H1 (cell line): Measurements from ENCODE around the gene PLEKHG3. TPM values are rescaled to one million over a fixed set of nuclear protein-coding genes. Genes with fewer than 3 reads are reported as not detected.

Experiments used
- CTCF ChIA-PET: fragments of 300-600 bp; sonication (Branson Sonifier 250); formaldehyde crosslinking; loops from one replicate; lab custom pipeline; 2021; ENCODE audit not compliant: partially characterized antibody; lab: Charles Lee
- POLR2A ChIA-PET: fragments of 300-600 bp; sonication (Branson Sonifier 250); formaldehyde crosslinking; loops from one replicate; lab custom pipeline; 2021; ENCODE audit warnings: inconsistent platforms; ENCODE audit not compliant: partially characterized antibody; lab: Charles Lee
- DNase-seq, 2 experiments: peaks; one replicate each; pipeline versions ENCODE4 v3.0.0 to v3.0.0-alpha.2; 2010 to 2022; ENCODE audit warnings: low spot score in 2 of 2, low read depth in 1 of 2, mixed read lengths in 1 of 2
- FAIRE-seq: peaks from 2 replicates; lab custom pipeline; 2011; peaks lifted over from hg19 to GRCh38; lab: Jason Lieb, UNC
- H2AFZ ChIP-seq: 2 replicates; pipeline ENCODE4 v1.8.1; 2012; ENCODE audit warnings: low read length, inconsistent platforms
- H2AK5ac ChIP-seq: 2 replicates; pipeline ENCODE4 v1.6.1; 2013; ENCODE audit warnings: low read depth, low read length
- H2BK120ac ChIP-seq: replicated peaks from 2 replicates; pipeline ENCODE3; 2013; ENCODE audit warnings: low read depth, low read length, inconsistent platforms
- H2BK12ac ChIP-seq: 2 replicates; pipeline ENCODE4 v1.6.1; 2013; ENCODE audit warnings: low read depth, low read length
- H2BK15ac ChIP-seq: 2 replicates; pipeline ENCODE4 v1.6.1; 2013; ENCODE audit warnings: low read length
- H2BK20ac ChIP-seq: 2 replicates; pipeline ENCODE4 v1.6.1; 2013; ENCODE audit warnings: low read length
- H2BK5ac ChIP-seq: 2 replicates; pipeline ENCODE4 v1.6.1; 2013; ENCODE audit warnings: low read depth, low read length
- H3K14ac ChIP-seq: 2 replicates; pipeline ENCODE4 v1.6.1; 2013; ENCODE audit warnings: inconsistent platforms; ENCODE audit not compliant: insufficient read length
- H3K18ac ChIP-seq: 2 replicates; pipeline ENCODE4 v1.6.1; 2013; ENCODE audit warnings: low read length; ENCODE audit errors: extremely low read depth
- H3K23ac ChIP-seq: 2 replicates; pipeline ENCODE4 v1.6.1; 2013; ENCODE audit warnings: inconsistent platforms; ENCODE audit not compliant: insufficient read length
- H3K23me2 ChIP-seq: 2 replicates; pipeline ENCODE4 v1.6.1; 2013; ENCODE audit warnings: low read depth, low read length
- H3K27ac ChIP-seq: 2 replicates; pipeline ENCODE4 v1.6.1; 2011; ENCODE audit warnings: low read depth, low read length, inconsistent platforms
- H3K27me3 ChIP-seq, 4 experiments: replicated peaks in 1 of 4; 1 replicate in 1 of 4; 2 replicates in 3 of 4; pipeline versions ENCODE4 v1.6.1 to v1.8.1; 2011 to 2013; ENCODE audit warnings: low read length in 3 of 4, mild to moderate bottlenecking in 3 of 4, inconsistent platforms in 2 of 4, mixed read lengths in 2 of 4, moderate library complexity in 1 of 4; ENCODE audit not compliant: control insufficient read depth in 3 of 4, insufficient read depth in 3 of 4; ENCODE audit errors: extremely low read depth in 1 of 4
- H3K36me3 ChIP-seq, 4 experiments: 2 replicates each; pipeline versions ENCODE4 v1.6.1 to v1.8.1; 2011 to 2013; ENCODE audit warnings: mild to moderate bottlenecking in 4 of 4, low read length in 3 of 4, moderate library complexity in 2 of 4, control low read depth in 1 of 4, inconsistent platforms in 1 of 4; ENCODE audit not compliant: insufficient read depth in 4 of 4, control insufficient read depth in 2 of 4
- H3K4ac ChIP-seq: replicated peaks from 2 replicates; pipeline ENCODE3; 2013; ENCODE audit warnings: low read length, low read depth, mixed read lengths, inconsistent platforms; ENCODE audit not compliant: insufficient read length
- H3K4me1 ChIP-seq, 4 experiments: replicated peaks in 1 of 4; 1 replicate in 1 of 4; 2 replicates in 3 of 4; pipeline versions ENCODE4 v1.6.1 to v1.8.1; 2011 to 2013; ENCODE audit warnings: low read length in 3 of 4, inconsistent platforms in 2 of 4, mixed read lengths in 1 of 4; ENCODE audit not compliant: insufficient read depth in 4 of 4, control insufficient read depth in 3 of 4
- H3K4me2 ChIP-seq, 2 experiments: 2 replicates each; pipeline versions ENCODE4 v1.6.1 to v1.8.1; 2011 to 2013; ENCODE audit warnings: low read depth in 2 of 2, low read length in 2 of 2, control low read depth in 1 of 2, inconsistent platforms in 1 of 2, mild to moderate bottlenecking in 1 of 2; ENCODE audit not compliant: insufficient read depth in 1 of 2
- H3K4me3 ChIP-seq, 4 experiments: fragments of 200-600, 300-600 bp in 1 of 4; sonication (generic), shearing (Covaris generic), sonication (Bioruptor Twin) in 1 of 4; 2 replicates each; pipeline versions ENCODE4 v1.5.1 to v1.8.1; 2011 to 2016; ENCODE audit warnings: low read length in 4 of 4, low read depth in 3 of 4, control low read depth in 2 of 4, inconsistent platforms in 2 of 4, mild to moderate bottlenecking in 2 of 4, mixed read lengths in 1 of 4, moderate library complexity in 1 of 4; ENCODE audit not compliant: insufficient read depth in 2 of 4; ENCODE audit errors: extremely low read depth in 1 of 4
- H3K56ac ChIP-seq: replicated peaks from 2 replicates; pipeline ENCODE3; 2013; ENCODE audit warnings: low read depth, mild to moderate bottlenecking, mixed read lengths, low read length, inconsistent platforms; ENCODE audit not compliant: insufficient read length
- H3K79me1 ChIP-seq: 2 replicates; pipeline ENCODE4 v1.6.1; 2013; ENCODE audit warnings: low read depth, low read length, control low read depth
- H3K79me2 ChIP-seq, 2 experiments: 2 replicates each; pipeline versions ENCODE4 v1.6.1 to v1.8.1; 2012 to 2013; ENCODE audit warnings: low read length in 2 of 2, mild to moderate bottlenecking in 2 of 2, inconsistent platforms in 1 of 2; ENCODE audit not compliant: insufficient read depth in 2 of 2, control insufficient read depth in 1 of 2
- H3K9ac ChIP-seq, 4 experiments: replicated peaks in 1 of 4; 1 replicate in 1 of 4; 2 replicates in 3 of 4; pipeline versions ENCODE4 v1.6.1 to v1.8.1; 2011 to 2013; ENCODE audit warnings: low read depth in 3 of 4, low read length in 3 of 4, control low read depth in 2 of 4, mild to moderate bottlenecking in 2 of 4, moderate library complexity in 2 of 4, inconsistent platforms in 1 of 4; ENCODE audit errors: extremely low read depth in 1 of 4
- H3K9me3 ChIP-seq, 2 experiments: 2 replicates each; pipeline versions ENCODE4 v1.6.1 to v1.8.1; 2012 to 2013; ENCODE audit warnings: mild to moderate bottlenecking in 2 of 2, moderate library complexity in 2 of 2, control low read depth in 1 of 2, inconsistent platforms in 1 of 2, low read depth in 1 of 2, low read length in 1 of 2, mixed read lengths in 1 of 2; ENCODE audit not compliant: insufficient read depth in 2 of 2
- H4K20me1 ChIP-seq, 2 experiments: replicated peaks in 1 of 2; 2 replicates each; pipeline versions ENCODE3 to v1.8.1; 2011 to 2013; ENCODE audit warnings: inconsistent platforms in 2 of 2, low read length in 2 of 2, mild to moderate bottlenecking in 1 of 2; ENCODE audit not compliant: insufficient read depth in 2 of 2, control insufficient read depth in 1 of 2
- H4K5ac ChIP-seq: 2 replicates; pipeline ENCODE4 v1.6.1; 2013; ENCODE audit warnings: low read length, low read depth, mixed read lengths, inconsistent platforms; ENCODE audit not compliant: insufficient read length
- H4K8ac ChIP-seq: 2 replicates; pipeline ENCODE4 v1.8.0; 2013; ENCODE audit warnings: mild to moderate bottlenecking, moderate library complexity, low read length, inconsistent platforms; ENCODE audit not compliant: insufficient read depth; ENCODE audit errors: extremely low read depth
- H4K91ac ChIP-seq: replicated peaks from 2 replicates; pipeline ENCODE3; 2013; ENCODE audit warnings: low read length, mixed read lengths, inconsistent platforms; ENCODE audit not compliant: insufficient read length
- BACH1 ChIP-seq: IDR thresholded peaks from 2 replicates; pipeline ENCODE4 v1.6.1; 2012; ENCODE audit warnings: low read length, improper control_type of control experiment
- CHD1 ChIP-seq: IDR thresholded peaks from 2 replicates; pipeline ENCODE4 v1.6.1; 2012; ENCODE audit warnings: low read depth, low read length, improper control_type of control experiment
- EGR1 ChIP-seq: IDR thresholded peaks from 2 replicates; pipeline ENCODE4 v1.6.1; 2011; ENCODE audit warnings: low read depth, low read length, borderline replicate concordance
- FOSL1 ChIP-seq: IDR thresholded peaks from 2 replicates; pipeline ENCODE4 v1.6.1; 2011; ENCODE audit warnings: mild to moderate bottlenecking, low read depth, low read length, moderate library complexity; ENCODE audit not compliant: insufficient read depth
- SIN3A ChIP-seq, 2 experiments: IDR thresholded peaks in 1 of 2; conservative IDR thresholded peaks in 1 of 2; 2 replicates each; pipeline ENCODE4 v1.6.1; 2011 to 2012; ENCODE audit warnings: low read length in 2 of 2, improper control_type of control experiment in 1 of 2, low read depth in 1 of 2, mild to moderate bottlenecking in 1 of 2
- SIX5 ChIP-seq: IDR thresholded peaks from 2 replicates; pipeline ENCODE4 v1.6.1; 2011; ENCODE audit warnings: mild to moderate bottlenecking, low read depth, low read length
- SP2 ChIP-seq: IDR thresholded peaks from 2 replicates; pipeline ENCODE4 v1.6.1; 2012; ENCODE audit warnings: mild to moderate bottlenecking, low read length, inconsistent platforms
- WGBS, 2 experiments: shearing (Covaris generic) in 1 of 2; methylation state at CpG; one replicate each; pipeline versions ENCODE4 v1.1.6 to v1.1.7; 2013 to 2015; ENCODE audit warnings: low lambda C conversion rate in 2 of 2, mixed read lengths in 2 of 2, inconsistent platforms in 1 of 2, low coverage in 1 of 2, missing lambda C conversion rate in 1 of 2; ENCODE audit not compliant: insufficient replicate concordance in 2 of 2, insufficient coverage in 1 of 2, insufficient read length in 1 of 2; ENCODE audit errors: extremely low coverage in 1 of 2, missing lambda C conversion rate in 1 of 2; 5-methylcytosine and 5-hydroxymethylcytosine counted together
- polyA plus RNA-seq, 7 experiments: library from polyadenylated mRNA; depleted of rRNA in 3 of 7; stranded (reverse) in 5 of 7; unstranded in 2 of 7; fragments of >200 nt in 5 of 7; fragments of 200-250 nt in 2 of 7; gene quantifications; 1 replicate in 5 of 7; 2 replicates in 1 of 7; 4 replicates in 1 of 7; pipeline versions ENCODE4 v1.2.1 to v1.2.3, GENCODE V29; 2011 to 2013; ENCODE audit warnings: missing spikeins in 2 of 7, mixed read lengths in 2 of 7
- total RNA-seq: library from RNA; stranded (reverse); fragmentation: NEBNext Ultra II Directional; extraction: Animal tissue kit (Norgen Biotek cat#: 25700); gene quantifications from 2 replicates; pipeline ENCODE4 v1.2.1, GENCODE V29; 2021

Gene PLEKHG3
- total and polyA plus RNA-seq, 2 of the 8 experiments (the other 6 are each of a cell fraction or from before 2014, with no cell fraction given): 43.4 to 90.6 TPM

GRCh38 chr14:64730681-64731080, 26.5 kb downstream of the PLEKHG3 start:
- H3K9ac ChIP-seq: no peak overlapping the region
- peaks cover 17 to 26% of the 10 kb centered on the region in 2 experiments for H4K20me1 ChIP-seq
- H4K8ac ChIP-seq: no peak overlapping the region
- no peak overlapping the region for H3K4ac ChIP-seq
- no peak overlapping the region for H3K18ac ChIP-seq
- H3K4me2 ChIP-seq: no peak overlapping the region
- no peak overlapping the region for H3K14ac ChIP-seq
- no peak overlapping the region for H4K91ac ChIP-seq
- no peaks in the 10 kb centered on the region for H3K27me3 ChIP-seq
- no peak overlapping the region for H4K5ac ChIP-seq
- no peak overlapping the region for H3K56ac ChIP-seq
- H2BK12ac ChIP-seq: no peak overlapping the region
- no peak overlapping the region for H3K27ac ChIP-seq
- ChIA-PET POLR2A (interaction anchor here (1.3 to 1.4 kb wide), 2 partner anchors 12 to 23 kb away, joined by 3 read pairs; no protein-coding TSS in a partner anchor), CTCF (interaction anchor here (0.9 to 1.8 kb wide), 2 partner anchors 10 to 15 kb away, joined by 3 to 5 read pairs; no protein-coding TSS in a partner anchor)
- no peak overlapping the region for H3K4me3 ChIP-seq
- H3K4me1 ChIP-seq: peaks cover 12 to 17% (median 13%) of the 10 kb centered on the region in 4 experiments
- TF ChIP-seq SIX5 (no peak), CHD1 (no peak), EGR1 (no peak), FOSL1 (no peak), SIN3A (conservative IDR thresholded peaks at IDR 0.05 in 1 of 2, IDR thresholded peaks at IDR 0.05 in 1 of 2; ENCODE audit: low read depth in 1 of 2, low read length in 2 of 2) (no peak), SP2 (no peak), BACH1 (no peak)
- DNase-seq: no peak
- no peak overlapping the region for H2AK5ac ChIP-seq
- H2BK15ac ChIP-seq: no peak overlapping the region
- no peaks in the 10 kb centered on the region for H3K23me2 ChIP-seq
- no peak overlapping the region for H2BK5ac ChIP-seq
- WGBS, 2 experiments: 89% methylated on average over 12 of the region's 12 CpGs; no CpG with 5 or more reads in 1 of the 2 experiments
- no peak for FAIRE-seq
- no peak overlapping the region for H2BK20ac ChIP-seq
- no peaks in the 10 kb centered on the region for H3K9me3 ChIP-seq
- no peak overlapping the region for H2AFZ ChIP-seq
- peaks cover 0 to 45% of the 10 kb centered on the region in 2 experiments; a peak in 2 of 4 replicates for H3K79me2 ChIP-seq
- H3K79me1 ChIP-seq: peaks cover 9% of the 10 kb centered on the region
- no peak overlapping the region for H2BK120ac ChIP-seq
- H3K23ac ChIP-seq: no peak overlapping the region
- H3K36me3 ChIP-seq: peaks cover 18 to 52% (median 39%) of the 10 kb centered on the region in 4 experiments
